Tibial artery (tissue), 4 donors: Measurements from ENCODE around the gene TRAF5.

ENCODE experiments used
- DNase-seq, 2 donors: peaks; one replicate each; pipeline ENCODE4 v3.0.0-alpha.2; 2019
- H3K27ac ChIP-seq, 2 donors: fragments of 200-600 bp; sonication (generic) in 1 of 2; 1 replicate in 1 of 2; 2 replicates in 1 of 2; pipeline ENCODE4 v1.5.1; 2018 to 2019; ENCODE audit warnings: mild to moderate bottlenecking in 1 of 2
- H3K27me3 ChIP-seq, 2 donors: fragments of 200-600 bp; sonication (generic) in 1 of 2; one replicate each; pipeline versions ENCODE4 v1.5.1 to v1.6.0; 2016 to 2019
- H3K36me3 ChIP-seq, 3 donors: fragments of 200-600 bp; sonication (generic) in 2 of 3; one replicate each; pipeline ENCODE4 v1.5.1; 2016 to 2019; ENCODE audit warnings: mild to moderate bottlenecking in 2 of 3
- H3K4me1 ChIP-seq, 4 donors: fragments of 200-600 bp; sonication (generic) in 2 of 4; 1 replicate in 3 of 4; 2 replicates in 1 of 4; pipeline ENCODE4 v1.5.1; 2016 to 2019
- H3K4me3 ChIP-seq, 2 donors: fragments of 200-600 bp; sonication (generic) in 1 of 2; 1 replicate in 1 of 2; 2 replicates in 1 of 2; pipeline ENCODE4 v1.5.1; 2018 to 2019; ENCODE audit warnings: mild to moderate bottlenecking in 2 of 2
- H3K9me3 ChIP-seq, 3 donors: fragments of 200-600 bp; sonication (generic) in 1 of 3; one replicate each; pipeline ENCODE4 v1.5.1; 2016 to 2019
- CTCF ChIP-seq, 2 experiments: fragments of 200-600 bp in 1 of 2; fragments of 450-650 bp in 1 of 2; IDR thresholded peaks; one replicate each; pipeline ENCODE4 v1.5.1; 2017 to 2019; ENCODE audit warnings: antibody characterized with exemption in 2 of 2, mild to moderate bottlenecking in 1 of 2, moderate library complexity in 1 of 2
- intact Hi-C: fragments of 100-400 bp; cut with DNase I; formaldehyde crosslinking; loops from one replicate; pipeline ENCODE4 v1.15.0; 2023; ENCODE audit warnings: low total_unique reads

TRAF5 gene

GRCh38 chr1:211326528-211327345, at the start of gene TRAF5:
Gene TRAF5, plus strand, starts transcription at chr1:211326833. Its CDS starts 26,407 bp downstream, at chr1:211353240.
- Histone ChIP-seq H3K36me3 (no peaks in the 10 kb centered on the region), H3K4me3 (peak within 1 kb of the TSS; percentile 75 to 82), H3K27me3 (no peaks in the 10 kb centered on the region), H3K9me3 (no peaks in the 10 kb centered on the region), H3K4me1 (peaks cover 0 to 52% (median 38%) of the 10 kb centered on the region in 4 donors), H3K27ac (peak within 1 kb of the TSS; percentile 95 to 97)
- intact Hi-C loops, result loop anchor here (5.0 to 10.0 kb wide), 3 partner anchors 186 to 328 kb away; no protein-coding TSS in a partner anchor
- DNase-seq, result peak; percentile 49 to 76
- TF ChIP-seq CTCF (IDR thresholded peaks at IDR 0.05), result no peak

- intact Hi-C loops, result no loop called here
- H3K36me3 ChIP-seq, result peaks cover 43 to 70% (median 58%) of the 10 kb centered on the region in 3 donors
These were observed 47.3 kb upstream of the TRAF5 start for GRCh38 chr1:211279340-211279739.

GRCh38 chr1:211280910-211281309, 45.7 kb upstream of the TRAF5 start:
- Histone ChIP-seq H3K9me3 (no peaks in the 10 kb centered on the region), H3K4me3 (no peak overlapping the region), H3K27ac (no peak overlapping the region), H3K4me1 (peaks cover 0 to under 1% (median 0%) of the 10 kb centered on the region in 4 donors), H3K36me3 (peaks cover 46 to 71% (median 48%) of the 10 kb centered on the region in 3 donors), H3K27me3 (no peaks in the 10 kb centered on the region)
- intact Hi-C loops, result no loop called here
- no peak for TF ChIP-seq CTCF (IDR thresholded peaks at IDR 0.05)
- no peak for DNase-seq

More at GRCh38 chr1:211279340-211279739, 47.3 kb upstream of the TRAF5 start:
- Histone ChIP-seq H3K9me3 (no peaks in the 10 kb centered on the region), H3K4me1 (peaks cover 0 to 12% (median 3%) of the 10 kb centered on the region in 4 donors), H3K4me3 (no peak overlapping the region), H3K27ac (no peak overlapping the region), H3K27me3 (no peaks in the 10 kb centered on the region)
- TF ChIP-seq CTCF (IDR thresholded peaks at IDR 0.05), result no peak
- DNase-seq, result no peak

- Histone ChIP-seq H3K9me3 (no peaks in the 10 kb centered on the region), H3K27ac (no peak overlapping the region), H3K4me3 (no peak overlapping the region), H3K36me3 (peaks cover 43 to 77% (median 46%) of the 10 kb centered on the region in 3 donors), H3K4me1 (no peaks in the 10 kb centered on the region), H3K27me3 (no peaks in the 10 kb centered on the region)
- intact Hi-C loops, result no loop called here
- TF ChIP-seq CTCF (IDR thresholded peaks at IDR 0.05), result no peak
- DNase-seq, result no peak
These were observed 45.2 kb upstream of the TRAF5 start for GRCh38 chr1:211281320-211282022.

- Histone ChIP-seq H3K4me3 (no peak overlapping the region), H3K36me3 (peaks cover 39 to 82% (median 46%) of the 10 kb centered on the region in 3 donors), H3K4me1 (no peaks in the 10 kb centered on the region), H3K27ac (no peak overlapping the region), H3K27me3 (no peaks in the 10 kb centered on the region), H3K9me3 (no peaks in the 10 kb centered on the region)
- no peak for TF ChIP-seq CTCF (IDR thresholded peaks at IDR 0.05)
- intact Hi-C loops, result no loop called here
- DNase-seq, result no peak
These were observed 44.6 kb upstream of the TRAF5 start for GRCh38 chr1:211282023-211282373.
